SJSA1 (cell line): ENCODE data around the gene PEX11A. TPM values are rescaled to one million over a fixed set of nuclear protein-coding genes. Genes with fewer than 3 reads are reported as not detected.

Experiments
- DNase-seq, 2 experiments: peaks; one replicate each; pipeline ENCODE4 v3.0.0-alpha.2; 2015 to 2020; ENCODE audit warnings: low spot score in 2 of 2, low read depth in 1 of 2
- H3K27ac ChIP-seq: fragments of 250-450 bp; sonication (Bioruptor Pico); 2 replicates; pipeline ENCODE4 v1.5.1; 2020; ENCODE audit warnings: mild to moderate bottlenecking, moderate library complexity
- H3K27me3 ChIP-seq: fragments of 250-450 bp; sonication (Bioruptor Pico); replicated peaks from 2 replicates; pipeline ENCODE4 v1.5.1; 2020; ENCODE audit warnings: mild to moderate bottlenecking, moderate library complexity
- H3K36me3 ChIP-seq: fragments of 250-450 bp; sonication (Bioruptor Pico); 2 replicates; pipeline ENCODE4 v1.5.1; 2020; ENCODE audit warnings: mild to moderate bottlenecking
- H3K4me1 ChIP-seq: fragments of 250-450 bp; sonication (Bioruptor Pico); replicated peaks from 2 replicates; pipeline ENCODE4 v1.6.1; 2021; ENCODE audit warnings: mild to moderate bottlenecking
- H3K4me3 ChIP-seq: fragments of 250-450 bp; sonication (Bioruptor Pico); 2 replicates; pipeline ENCODE4 v1.5.1; 2020; ENCODE audit warnings: mild to moderate bottlenecking
- H3K9me3 ChIP-seq: fragments of 250-450 bp; sonication (Bioruptor Pico); replicated peaks from 2 replicates; pipeline ENCODE4 v1.5.1; 2020; ENCODE audit warnings: mild to moderate bottlenecking
- total RNA-seq: library from RNA; depleted of rRNA; stranded (reverse); fragments of >200 nt; shearing (Covaris generic); gene quantifications from 2 replicates; pipeline ENCODE4 v1.2.3, GENCODE V29; 2014; rRNA removed

Gene PEX11A
- total RNA-seq, 1 experiment from 2014 or later, result 4.8 TPM

- no peaks in the 10 kb centered on the region for H3K4me1 ChIP-seq
- no peak for DNase-seq
- no peak overlapping the region for H3K27ac ChIP-seq
- H3K4me3 ChIP-seq, result no peak overlapping the region
- peaks cover 72% of the 10 kb centered on the region for H3K36me3 ChIP-seq
- no peaks in the 10 kb centered on the region for H3K27me3 ChIP-seq
- H3K9me3 ChIP-seq, result no peaks in the 10 kb centered on the region
Observed at GRCh38 chr15:89645680-89646079, 44.9 kb downstream of the PEX11A start.

GRCh38 chr15:89642106-89642505 is 48.4 kb downstream of the PEX11A start:
- Histone ChIP-seq H3K9me3 (no peaks in the 10 kb centered on the region), H3K4me3 (no peak overlapping the region), H3K27ac (no peak overlapping the region), H3K36me3 (peaks cover 51% of the 10 kb centered on the region), H3K4me1 (no peaks in the 10 kb centered on the region), H3K27me3 (no peaks in the 10 kb centered on the region)
- DNase-seq, result no peak

- Histone ChIP-seq H3K27ac (no peak overlapping the region), H3K36me3 (peaks cover 40% of the 10 kb centered on the region), H3K27me3 (no peaks in the 10 kb centered on the region), H3K9me3 (no peaks in the 10 kb centered on the region), H3K4me3 (no peak overlapping the region), H3K4me1 (no peaks in the 10 kb centered on the region)
- DNase-seq, result no peak
Observed at GRCh38 chr15:89641053-89641452, 49.5 kb downstream of the PEX11A start.

- no peaks in the 10 kb centered on the region for H3K27me3 ChIP-seq
- no peak for DNase-seq
- H3K4me3 ChIP-seq, result no peak overlapping the region
- H3K27ac ChIP-seq, result no peak overlapping the region
- peaks cover 36% of the 10 kb centered on the region for H3K36me3 ChIP-seq
- no peaks in the 10 kb centered on the region for H3K9me3 ChIP-seq
- no peaks in the 10 kb centered on the region for H3K4me1 ChIP-seq
Observed at GRCh38 chr15:89640245-89640644, 50.3 kb downstream of the PEX11A start.

GRCh38 chr15:89633585-89633984 is 57.0 kb downstream of the PEX11A start:
- Histone ChIP-seq H3K27ac (no peak overlapping the region), H3K4me3 (no peak overlapping the region), H3K36me3 (peaks cover 62% of the 10 kb centered on the region), H3K9me3 (peaks cover 7% of the 10 kb centered on the region; the same call in 1 of the 2 replicates), H3K4me1 (no peaks in the 10 kb centered on the region), H3K27me3 (no peaks in the 10 kb centered on the region)
- no peak for DNase-seq

- H3K9me3 ChIP-seq, result peaks cover 7% of the 10 kb centered on the region; the same call in 1 of the 2 replicates
- no peak overlapping the region for H3K4me3 ChIP-seq
- DNase-seq, result no peak
- no peaks in the 10 kb centered on the region for H3K27me3 ChIP-seq
- peaks cover 70% of the 10 kb centered on the region for H3K36me3 ChIP-seq
- H3K4me1 ChIP-seq, result no peaks in the 10 kb centered on the region
- H3K27ac ChIP-seq, result no peak overlapping the region
Observed at GRCh38 chr15:89632563-89633430, 57.8 kb downstream of the PEX11A start.

GRCh38 chr15:89631902-89632264 is 58.7 kb downstream of the PEX11A start:
- peaks cover 7% of the 10 kb centered on the region; the same call in 1 of the 2 replicates for H3K9me3 ChIP-seq
- no peaks in the 10 kb centered on the region for H3K4me1 ChIP-seq
- no peaks in the 10 kb centered on the region for H3K27me3 ChIP-seq
- no peak overlapping the region for H3K27ac ChIP-seq
- no peak for DNase-seq
- peaks cover 79% of the 10 kb centered on the region for H3K36me3 ChIP-seq
- no peak overlapping the region for H3K4me3 ChIP-seq

Other genes starting within 250 kb of the PEX11A start
- gene RHCG, start 194.2 kb downstream of the PEX11A start, total RNA-seq, result not detected in 2 replicates
- 8.6 and 10.5 TPM in 2 replicates for gene TICRR, start 115.3 kb downstream of the PEX11A start, total RNA-seq
- 13.8 and 14.3 TPM in 2 replicates for gene KIF7, start 35.3 kb downstream of the PEX11A start, total RNA-seq
- not detected in 2 replicates for gene PLIN1, start 11.4 kb downstream of the PEX11A start, total RNA-seq
- gene WDR93, start 57 bp upstream of the PEX11A start, total RNA-seq, result 0.05 TPM in 1 of 2 replicates, not detected in the other
- 0.26 TPM in 1 of 2 replicates, not detected in the other for gene MESP1, start 60.5 kb upstream of the PEX11A start, total RNA-seq
- gene MESP2, start 85.6 kb upstream of the PEX11A start, total RNA-seq, result not detected in 2 replicates
- gene ANPEP, start 124.1 kb upstream of the PEX11A start, total RNA-seq, result 3.2 and 5.1 TPM in 2 replicates
- 59.2 and 65.7 TPM in 2 replicates for gene AP3S2, start 203.2 kb upstream of the PEX11A start, total RNA-seq
- 4.0 and 8.2 TPM in 2 replicates for gene ARPIN, start 222.2 kb upstream of the PEX11A start, total RNA-seq